Activated CD4-positive, alpha-beta T cell treated with anti-CD3 and anti-CD28 coated beads, Interleukin-2, amount 10 ng/mL, durations not matched to agents 7 days and 5 days (primary cell): Measurements from ENCODE around the gene SHISAL1. TPM values are rescaled to one million over a fixed set of nuclear protein-coding genes. Genes with fewer than 3 reads are reported as not detected.

Experiments used
- total RNA-seq, 2 experiments: library from RNA; stranded (reverse); gene quantifications; one replicate each; pipeline ENCODE4 v1.2.3, GENCODE V29; 2021

Gene SHISAL1
- total RNA-seq, 2 experiments from 2014 or later: not detected

Other genes with a start within 250 kb of the SHISAL1 start
- 100 to 1,000 TPM; 146 to 158 TPM for gene PARVG, start 132.0 kb downstream of the SHISAL1 start, total RNA-seq
- 10 to 100 TPM; 11.8 to 12.0 TPM for gene RTL6, start 185.3 kb upstream of the SHISAL1 start, total RNA-seq